GM12873 (cell line): ENCODE results near the gene PMEL.

ENCODE experiments used
- CTCF ChIP-seq: IDR thresholded peaks from 2 replicates; pipeline ENCODE4 v1.5.1; 2012; ENCODE audit warnings: low read depth, mild to moderate bottlenecking, moderate library complexity, low read length, control low read depth; ENCODE audit not compliant: insufficient read depth; ENCODE audit errors: missing control alignments

The PMEL gene

DNA sequence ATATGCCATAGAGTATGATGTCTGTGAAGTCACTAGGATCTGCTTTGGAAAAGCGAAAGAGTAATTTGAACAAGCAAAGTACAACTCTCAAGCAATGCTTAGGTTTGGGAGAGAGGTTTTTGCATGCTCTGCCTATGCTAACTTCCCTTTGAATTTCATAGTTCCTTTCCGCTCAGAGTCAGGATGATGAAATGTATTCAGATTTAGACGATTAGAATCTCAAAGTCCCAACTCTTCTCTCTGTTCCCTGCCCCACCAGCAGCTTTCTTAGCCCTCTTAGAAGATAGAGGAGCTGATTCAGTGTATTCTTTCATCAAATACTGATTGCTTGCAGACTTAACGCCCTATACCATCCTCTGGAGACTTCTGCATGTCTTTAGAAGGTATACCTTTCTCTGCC lies 19.5 kb upstream of the PMEL start:
- no peak for TF ChIP-seq CTCF

DNA sequence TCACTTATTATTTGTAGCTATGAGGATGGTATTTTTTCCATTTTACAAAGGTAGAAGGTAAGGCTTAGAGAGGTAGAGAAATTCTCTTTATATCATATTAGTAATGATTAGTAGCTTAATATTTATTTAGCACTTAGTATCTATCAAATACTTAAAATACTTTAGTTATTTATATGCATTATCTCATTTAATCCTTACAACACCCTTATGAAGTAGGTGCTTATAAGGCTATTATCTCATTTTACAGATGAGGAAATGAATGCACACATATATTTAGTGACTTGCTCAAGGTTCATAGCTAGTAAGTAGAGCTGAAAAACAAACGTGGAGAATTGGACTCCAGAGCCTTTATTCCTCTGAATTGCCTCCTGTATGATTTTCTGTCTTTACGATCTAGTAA lies 19.0 kb upstream of the PMEL start:
- TF ChIP-seq CTCF, result no peak

DNA sequence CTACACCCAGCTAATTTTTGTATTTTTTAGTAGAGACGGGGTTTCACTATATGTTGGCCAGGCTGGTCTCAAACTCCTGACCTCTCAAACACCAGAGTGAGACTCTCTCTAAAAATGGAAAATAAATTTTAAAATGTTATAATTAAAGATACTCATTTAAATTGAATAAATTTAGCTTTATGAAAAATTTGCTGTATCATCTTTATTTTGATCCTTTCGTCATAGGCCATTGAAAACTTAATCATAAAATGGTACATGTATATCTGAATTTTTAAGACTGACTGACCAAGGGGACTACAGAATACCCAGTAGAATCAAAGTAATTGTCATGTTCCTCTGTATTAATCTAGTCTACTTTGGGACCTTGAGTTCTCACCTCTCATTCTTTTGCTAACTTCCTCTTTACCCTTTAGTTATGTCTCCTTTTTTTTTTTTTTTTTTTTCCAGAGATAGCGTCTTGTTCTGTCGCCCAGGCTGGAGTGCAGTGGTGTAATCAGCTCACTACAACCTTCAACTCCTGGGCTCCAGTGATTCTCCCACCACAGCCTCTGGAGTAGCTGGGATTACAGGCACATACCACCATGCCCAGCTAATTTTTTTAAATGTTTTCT lies 17.5 kb upstream of the PMEL start:
- no peak for TF ChIP-seq CTCF

- TF ChIP-seq CTCF, result no peak
Observed at GRCh38 chr12:55982319-55982936, 16.6 kb upstream of the PMEL start.

DNA sequence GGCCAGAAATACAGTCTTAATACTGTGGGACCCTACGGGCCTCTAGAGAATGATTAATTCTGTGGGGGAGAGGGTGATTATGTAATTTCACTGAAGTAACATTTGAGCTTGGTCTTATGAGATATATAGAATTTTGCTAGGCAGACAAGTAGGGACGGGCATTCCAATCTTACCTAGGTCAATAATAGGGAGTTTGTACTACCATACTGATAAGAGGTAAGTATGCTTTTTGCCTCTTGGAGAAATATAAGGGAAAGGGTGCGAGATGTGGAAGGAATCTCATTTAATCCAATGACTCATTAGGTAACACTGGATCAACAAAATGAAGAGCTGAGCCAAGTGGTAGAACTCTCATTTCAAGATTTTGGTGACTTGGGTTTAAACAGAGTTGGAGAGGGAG lies 13.2 kb upstream of the PMEL start:
- TF ChIP-seq CTCF, result no peak

GRCh38 chr12:55978393-55978792 lies 12.6 kb upstream of the PMEL start:
- TF ChIP-seq CTCF, result no peak

DNA sequence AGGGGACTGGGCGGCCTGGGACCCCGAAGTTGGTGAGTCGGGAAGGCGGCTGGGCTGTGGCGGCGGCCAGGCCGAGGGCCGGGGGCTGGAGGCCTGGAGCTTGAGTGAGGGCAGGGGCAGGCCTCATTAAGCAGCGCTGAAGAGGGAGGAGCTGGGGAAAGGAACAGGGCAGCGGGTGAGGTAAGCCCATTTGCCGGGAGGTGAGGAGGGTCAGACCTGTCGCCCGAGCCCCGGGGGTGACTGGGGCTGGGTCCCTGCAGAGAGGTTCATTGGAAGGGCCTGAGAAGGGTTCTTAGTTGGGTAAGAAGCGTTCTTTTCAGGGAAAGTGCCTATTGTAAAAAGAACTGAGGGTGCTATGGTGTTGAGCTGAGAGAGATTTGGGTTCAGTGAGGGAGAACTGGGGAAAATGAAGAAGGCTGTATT lies 8.5 kb upstream of the PMEL start:
- TF ChIP-seq CTCF, result no peak
